ENCODE measurements around the gene TMEM270.

The TMEM270 gene

DNA sequence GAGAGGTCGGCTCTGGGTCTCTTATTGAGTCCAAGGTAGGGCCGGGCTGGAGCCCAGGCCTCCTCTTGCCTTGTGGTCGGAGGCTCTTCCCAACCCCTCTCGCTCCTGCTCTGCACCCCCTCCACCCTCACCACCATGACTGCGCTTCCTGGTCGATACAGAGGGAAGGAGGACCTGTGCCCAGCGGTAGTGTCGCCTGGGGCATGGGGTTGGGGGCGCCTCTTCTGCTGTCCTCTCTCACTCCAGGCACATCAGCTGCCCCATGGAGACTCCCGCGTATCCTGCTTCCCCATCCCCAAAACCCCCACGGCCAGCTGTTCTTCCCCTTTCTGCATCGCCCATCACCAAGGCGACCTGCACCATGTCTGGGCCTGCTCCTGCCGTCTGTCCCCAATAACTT, 44.4 kb downstream of the TMEM270 start:
- no peaks in the 10 kb centered on the region for H3K36me3 ChIP-seq (ENCODE audit: insufficient read depth, low read depth, low read length)
- H3K27me3 ChIP-seq (ENCODE audit: insufficient read depth, low read length), result no peaks in the 10 kb centered on the region
- H3K27ac ChIP-seq (ENCODE audit: low read length), result no peak overlapping the region
- H3K4me3 ChIP-seq (ENCODE audit: low read length), result no peak overlapping the region
- no peak overlapping the region for H3K9ac ChIP-seq (ENCODE audit: low read depth, low read length)
- no peaks in the 10 kb centered on the region; the same call in 1 of the 2 replicates for H3K4me1 ChIP-seq (ENCODE audit: insufficient read depth, low read length)
- no peaks in the 10 kb centered on the region for H3K9me3 ChIP-seq (ENCODE audit: insufficient read depth, low read depth, low read length)

- Histone ChIP-seq H3K4me3 (ENCODE audit: low read length) (no peak overlapping the region), H3K36me3 (ENCODE audit: insufficient read depth, low read depth, low read length) (no peaks in the 10 kb centered on the region), H3K9me3 (ENCODE audit: insufficient read depth, low read depth, low read length) (no peaks in the 10 kb centered on the region)
These were observed 45.9 kb downstream of the TMEM270 start for GRCh38 chr7:73906874-73907273.

GRCh38 chr7:73907554-73908122, 46.7 kb downstream of the TMEM270 start:
- H3K27me3 ChIP-seq (ENCODE audit: insufficient read depth, low read length), result no peaks in the 10 kb centered on the region
- H3K36me3 ChIP-seq (ENCODE audit: insufficient read depth, low read depth, low read length), result no peaks in the 10 kb centered on the region
- H3K4me3 ChIP-seq (ENCODE audit: low read length), result no peak overlapping the region
- no peak overlapping the region for H3K27ac ChIP-seq (ENCODE audit: low read length)
- no peaks in the 10 kb centered on the region for H3K4me1 ChIP-seq (ENCODE audit: insufficient read depth, low read length)
- no peaks in the 10 kb centered on the region for H3K9me3 ChIP-seq (ENCODE audit: insufficient read depth, low read depth, low read length)
- H3K9ac ChIP-seq (ENCODE audit: low read depth, low read length), result no peak overlapping the region

More at GRCh38 chr7:73906874-73907273, 45.9 kb downstream of the TMEM270 start:
- Histone ChIP-seq H3K27me3 (ENCODE audit: insufficient read depth, low read length) (no peaks in the 10 kb centered on the region), H3K9ac (ENCODE audit: low read depth, low read length) (no peak overlapping the region), H3K4me1 (ENCODE audit: insufficient read depth, low read length) (no peaks in the 10 kb centered on the region; the same call in 1 of the 2 replicates), H3K27ac (ENCODE audit: low read length) (no peak overlapping the region)

DNA sequence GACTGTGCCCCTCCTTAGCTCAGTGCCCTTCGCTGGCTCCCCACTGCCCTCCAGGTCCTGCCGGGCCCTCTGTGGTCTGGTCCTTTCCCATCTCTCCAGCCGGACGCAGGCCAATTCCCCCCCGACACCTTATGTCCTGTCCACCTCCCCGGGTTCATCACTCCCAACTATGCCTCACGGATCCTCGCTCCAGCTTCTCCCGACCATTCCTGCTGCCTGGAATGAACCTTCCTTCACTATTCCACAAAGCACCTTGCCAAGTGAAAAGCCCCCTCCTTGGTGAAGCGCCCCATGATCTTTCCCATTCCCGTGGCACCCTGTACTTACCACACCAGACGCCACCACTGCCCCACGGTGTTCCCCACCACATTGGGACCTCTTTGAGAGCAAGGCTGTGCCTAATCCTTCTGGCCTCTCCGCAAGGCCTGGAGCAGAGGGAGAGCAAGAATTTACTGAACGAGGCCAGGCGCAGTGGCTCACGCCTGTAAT, 47.2 kb downstream of the TMEM270 start:
- Histone ChIP-seq H3K4me1 (ENCODE audit: insufficient read depth, low read length) (no peaks in the 10 kb centered on the region), H3K27ac (ENCODE audit: low read length) (no peak overlapping the region), H3K9ac (ENCODE audit: low read depth, low read length) (no peak overlapping the region), H3K9me3 (ENCODE audit: insufficient read depth, low read depth, low read length) (no peaks in the 10 kb centered on the region), H3K27me3 (ENCODE audit: insufficient read depth, low read length) (no peaks in the 10 kb centered on the region), H3K36me3 (ENCODE audit: insufficient read depth, low read depth, low read length) (no peaks in the 10 kb centered on the region), H3K4me3 (ENCODE audit: low read length) (no peak overlapping the region)

DNA sequence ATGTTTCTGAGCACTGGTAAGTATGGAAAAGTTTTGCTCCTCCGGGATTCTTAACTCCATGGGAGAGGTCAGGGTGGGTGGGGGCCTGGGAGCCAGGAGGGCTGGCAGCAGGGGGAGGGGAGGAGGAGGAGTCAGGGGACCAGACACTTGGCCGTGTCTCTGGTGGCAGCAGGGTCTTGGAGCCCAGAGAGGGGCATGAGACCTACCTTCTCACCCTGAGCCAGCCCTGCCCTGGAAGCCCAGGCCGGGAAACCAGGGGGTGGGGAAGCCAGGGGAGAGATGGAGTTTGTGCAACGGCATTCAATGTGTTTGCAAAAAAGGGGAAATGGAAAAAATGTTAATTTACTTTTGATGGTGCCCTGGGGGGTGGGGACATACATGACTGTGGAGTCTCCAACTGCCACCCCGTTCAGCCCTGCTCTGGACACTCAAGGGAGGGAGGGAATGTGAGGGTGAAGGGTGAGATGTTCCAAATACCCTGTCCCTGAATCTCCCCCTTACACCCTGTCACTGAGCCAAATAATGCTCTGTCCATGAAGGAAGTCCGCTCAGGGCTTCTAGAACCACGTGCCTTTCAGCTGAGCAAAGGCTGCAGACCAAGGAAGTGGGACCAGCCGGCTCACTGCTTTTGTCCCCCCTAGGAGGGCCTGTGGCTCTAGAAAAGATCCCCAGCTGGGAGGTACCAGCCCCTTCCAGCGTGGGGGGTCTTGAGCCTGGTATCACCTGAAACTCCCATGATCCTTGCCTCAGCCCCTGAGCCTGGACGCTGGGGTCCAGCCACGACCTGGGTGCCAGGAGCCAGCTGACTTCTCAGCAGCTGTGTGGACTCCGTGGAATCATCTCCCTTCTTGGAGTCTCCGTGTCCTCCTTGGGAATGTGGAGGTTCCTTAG, 48.3 kb downstream of the TMEM270 start:
- H3K9ac ChIP-seq (ENCODE audit: low read depth, low read length), result no peak overlapping the region
- no peaks in the 10 kb centered on the region for H3K4me1 ChIP-seq (ENCODE audit: insufficient read depth, low read length)
- no peaks in the 10 kb centered on the region for H3K27me3 ChIP-seq (ENCODE audit: insufficient read depth, low read length)
- H3K36me3 ChIP-seq (ENCODE audit: insufficient read depth, low read depth, low read length), result no peaks in the 10 kb centered on the region
- H3K9me3 ChIP-seq (ENCODE audit: insufficient read depth, low read depth, low read length), result no peaks in the 10 kb centered on the region
- no peak overlapping the region for H3K27ac ChIP-seq (ENCODE audit: low read length)
- no peak overlapping the region for H3K4me3 ChIP-seq (ENCODE audit: low read length)

GRCh38 chr7:73909996-73910395, 49.0 kb downstream of the TMEM270 start:
- Histone ChIP-seq H3K9ac (ENCODE audit: low read depth, low read length) (no peak overlapping the region), H3K4me3 (ENCODE audit: low read length) (no peak overlapping the region), H3K9me3 (ENCODE audit: insufficient read depth, low read depth, low read length) (no peaks in the 10 kb centered on the region), H3K4me1 (ENCODE audit: insufficient read depth, low read length) (no peaks in the 10 kb centered on the region), H3K36me3 (ENCODE audit: insufficient read depth, low read depth, low read length) (no peaks in the 10 kb centered on the region), H3K27ac (ENCODE audit: low read length) (no peak overlapping the region), H3K27me3 (ENCODE audit: insufficient read depth, low read length) (no peaks in the 10 kb centered on the region)

DNA sequence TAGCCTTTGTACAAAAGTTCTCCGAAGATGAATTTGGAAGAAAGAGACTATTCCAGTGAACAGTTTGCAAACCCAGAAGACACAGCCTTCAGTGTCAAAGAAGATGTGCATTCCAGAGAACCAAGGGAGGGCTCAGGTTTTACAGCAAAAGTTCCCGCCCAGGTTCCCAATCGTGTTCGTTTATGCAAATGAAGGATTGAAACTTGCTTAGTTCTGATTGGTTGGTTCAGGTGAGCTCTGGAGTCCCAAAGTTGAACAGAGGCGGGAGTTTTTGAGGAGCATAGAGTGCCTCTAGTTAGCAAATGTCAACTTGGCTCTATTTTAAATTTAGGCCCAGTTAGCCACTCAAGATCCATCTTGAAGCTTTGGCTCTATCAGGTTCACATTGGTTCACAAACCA, 51.3 kb downstream of the TMEM270 start:
- H3K27me3 ChIP-seq (ENCODE audit: insufficient read depth, low read length), result no peaks in the 10 kb centered on the region
- no peaks in the 10 kb centered on the region for H3K4me1 ChIP-seq (ENCODE audit: insufficient read depth, low read length)
- H3K36me3 ChIP-seq (ENCODE audit: insufficient read depth, low read depth, low read length), result no peaks in the 10 kb centered on the region
- H3K4me3 ChIP-seq (ENCODE audit: low read length), result no peak overlapping the region
- no peak overlapping the region for H3K27ac ChIP-seq (ENCODE audit: low read length)
- no peaks in the 10 kb centered on the region for H3K9me3 ChIP-seq (ENCODE audit: insufficient read depth, low read depth, low read length)
- no peak overlapping the region for H3K9ac ChIP-seq (ENCODE audit: low read depth, low read length)

Measured in iPS-20b (cell line).